Stimulated activated CD4-positive, alpha-beta T cell treated with anti-CD3 and anti-CD28 coated beads, Interleukin-12 subunit alpha, Interleukin-12 subunit beta, amount 100 ng/mL, for 24 hours (primary cell): Measurements from ENCODE around the gene NPW.
A peak's percentile ranks its signal among the peaks of the same experiment; 100 is the strongest.
"Not testable (repeated sequence)": the region's sequence is repeated elsewhere in the genome, so short reads cannot be mapped to it uniquely, and the experiment has no call there.

ENCODE experiments used
- DNase-seq, 2 experiments: peaks; one replicate each; pipeline ENCODE4 v3.0.0-alpha.2; 2020; ENCODE audit warnings: low read depth in 2 of 2

Gene NPW

DNA sequence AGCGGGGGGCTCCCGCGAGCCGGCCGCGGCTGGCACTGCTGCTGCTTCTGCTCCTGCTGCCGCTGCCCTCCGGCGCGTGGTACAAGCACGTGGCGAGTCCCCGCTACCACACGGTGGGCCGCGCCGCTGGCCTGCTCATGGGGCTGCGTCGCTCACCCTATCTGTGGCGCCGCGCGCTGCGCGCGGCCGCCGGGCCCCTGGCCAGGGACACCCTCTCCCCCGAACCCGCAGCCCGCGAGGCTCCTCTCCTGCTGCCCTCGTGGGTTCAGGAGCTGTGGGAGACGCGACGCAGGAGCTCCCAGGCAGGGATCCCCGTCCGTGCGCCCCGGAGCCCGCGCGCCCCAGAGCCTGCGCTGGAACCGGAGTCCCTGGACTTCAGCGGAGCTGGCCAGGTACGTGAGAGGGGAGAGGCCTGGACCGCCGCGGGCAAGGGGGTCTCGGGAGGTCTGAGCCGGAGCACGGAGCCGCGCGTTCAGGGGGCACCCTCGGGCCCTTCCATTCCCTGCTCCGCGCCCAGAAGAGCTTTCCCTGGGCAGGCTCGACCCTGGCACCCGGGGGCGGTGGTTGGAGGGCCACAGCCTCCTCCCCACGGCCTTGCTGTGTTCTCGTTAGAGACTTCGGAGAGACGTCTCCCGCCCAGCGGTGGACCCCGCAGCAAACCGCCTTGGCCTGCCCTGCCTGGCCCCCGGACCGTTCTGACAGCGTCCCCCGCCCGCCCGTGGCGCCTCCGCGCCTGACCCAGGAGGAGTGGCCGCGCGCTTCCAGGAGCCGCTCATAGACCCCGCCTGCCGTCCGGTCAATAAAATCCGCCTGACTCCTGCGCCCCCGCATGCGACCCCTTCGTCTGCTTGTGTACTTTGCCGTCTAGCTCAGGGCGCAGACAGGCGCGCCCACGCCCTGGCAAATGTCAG lies 591 bp downstream of the NPW start:
- DNase-seq = no peak

DNA sequence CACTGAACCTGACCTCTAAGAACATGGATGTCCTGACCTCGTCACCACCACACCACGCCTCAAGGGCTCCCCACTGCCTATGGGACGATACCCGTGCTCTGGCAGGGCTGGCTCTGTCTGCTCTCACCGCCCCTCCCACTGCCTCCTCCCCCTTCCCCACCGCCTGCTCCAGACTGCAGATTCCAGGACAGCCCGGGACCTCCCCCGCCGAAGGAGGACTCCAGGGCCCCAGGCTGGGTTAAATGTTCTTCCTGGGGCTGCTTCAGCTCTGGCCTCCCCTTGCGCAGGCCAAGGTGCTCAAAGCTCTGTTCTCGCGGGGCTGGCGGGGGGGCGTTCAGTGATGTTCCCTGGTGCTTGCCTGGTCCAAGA lies 3.1 kb downstream of the NPW start:
- DNase-seq = no peak

DNA sequence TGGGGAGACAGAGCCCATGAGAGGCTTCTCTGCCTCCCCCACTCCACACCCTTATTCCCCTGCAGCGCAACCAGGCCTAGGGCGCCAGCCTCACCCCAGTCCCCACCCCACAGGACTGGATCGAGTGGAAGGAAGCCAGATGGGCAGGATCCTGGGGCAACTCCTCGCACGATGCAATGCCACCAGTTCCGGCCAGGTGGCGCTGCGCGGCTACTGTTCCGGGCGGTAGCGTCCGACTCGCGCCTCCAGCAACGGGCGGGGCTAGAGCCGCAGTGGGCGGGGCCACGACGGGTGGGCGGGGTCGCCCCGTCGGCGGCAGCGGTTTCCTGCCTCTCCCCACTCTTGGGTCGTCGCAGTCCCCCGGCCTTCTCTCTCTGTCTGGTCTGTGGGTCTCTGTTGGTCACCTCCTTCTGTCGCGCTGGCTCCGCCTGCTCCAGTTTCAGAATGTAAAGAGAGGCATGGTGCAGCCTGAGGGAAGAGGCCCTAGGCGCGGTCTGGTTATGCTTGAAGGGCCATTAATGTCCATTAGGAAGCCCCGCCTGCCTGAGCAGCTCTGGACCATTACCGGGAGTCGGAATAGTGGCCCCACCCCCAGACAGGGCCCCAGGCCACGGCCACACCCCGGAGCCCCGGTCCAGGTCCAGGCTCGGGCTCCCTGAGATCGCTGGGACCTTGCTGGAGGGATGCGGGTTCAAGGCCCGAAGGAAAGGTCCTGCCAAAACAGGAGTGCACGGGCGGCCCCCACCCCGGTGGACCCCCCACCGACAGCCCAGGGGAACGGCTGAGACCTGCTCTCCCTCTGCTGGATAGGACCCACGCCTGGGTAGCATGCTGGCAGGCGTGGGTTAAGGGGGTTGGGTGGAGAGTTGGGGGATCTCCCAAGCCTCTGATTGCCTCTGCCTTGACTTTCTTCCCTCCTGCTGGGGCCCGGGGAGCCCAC lies 3.8 kb downstream of the NPW start:
- peak; percentile 88 to 95 for DNase-seq

DNA sequence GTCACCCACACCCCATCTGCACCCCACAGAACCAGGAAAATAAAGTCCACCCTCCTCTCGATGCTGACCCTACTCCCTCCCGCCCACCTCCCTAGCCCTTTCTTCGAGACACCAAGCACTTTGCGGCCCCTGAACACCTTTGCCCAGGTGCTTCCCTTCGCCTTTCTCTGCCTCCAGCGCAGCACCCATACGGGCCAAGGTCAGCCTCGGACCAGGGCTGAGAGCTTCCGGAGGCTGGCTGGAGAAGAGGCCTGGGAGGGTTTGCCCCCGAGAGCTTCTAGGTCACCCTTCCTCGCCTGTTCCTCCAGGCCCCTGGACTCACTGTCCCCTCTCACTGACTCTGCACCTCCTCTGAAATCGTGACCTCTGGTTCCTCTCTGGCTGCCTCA lies 4.4 kb downstream of the NPW start:
- DNase-seq = no peak

DNA sequence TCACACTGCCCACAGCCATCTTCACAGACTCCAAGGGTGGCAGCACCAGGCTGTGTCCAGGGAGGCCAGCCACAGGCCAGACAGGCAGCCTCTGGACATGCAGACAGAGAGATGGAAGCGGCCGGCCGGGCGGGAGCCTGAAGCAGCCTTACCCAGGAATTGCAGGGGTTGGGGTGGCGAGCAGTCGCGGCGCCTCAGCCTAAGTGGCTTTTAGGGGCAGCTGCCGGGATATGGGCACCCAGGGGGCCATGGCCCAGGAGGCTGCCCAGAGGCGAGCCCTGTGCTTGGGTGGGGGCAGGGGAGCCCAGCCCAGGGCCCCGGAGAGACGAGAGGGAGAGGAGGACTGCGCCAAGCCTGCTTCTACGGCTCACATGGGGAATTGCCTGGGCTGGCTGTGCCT lies 5.7 kb downstream of the NPW start:
- DNase-seq = no peak

DNA sequence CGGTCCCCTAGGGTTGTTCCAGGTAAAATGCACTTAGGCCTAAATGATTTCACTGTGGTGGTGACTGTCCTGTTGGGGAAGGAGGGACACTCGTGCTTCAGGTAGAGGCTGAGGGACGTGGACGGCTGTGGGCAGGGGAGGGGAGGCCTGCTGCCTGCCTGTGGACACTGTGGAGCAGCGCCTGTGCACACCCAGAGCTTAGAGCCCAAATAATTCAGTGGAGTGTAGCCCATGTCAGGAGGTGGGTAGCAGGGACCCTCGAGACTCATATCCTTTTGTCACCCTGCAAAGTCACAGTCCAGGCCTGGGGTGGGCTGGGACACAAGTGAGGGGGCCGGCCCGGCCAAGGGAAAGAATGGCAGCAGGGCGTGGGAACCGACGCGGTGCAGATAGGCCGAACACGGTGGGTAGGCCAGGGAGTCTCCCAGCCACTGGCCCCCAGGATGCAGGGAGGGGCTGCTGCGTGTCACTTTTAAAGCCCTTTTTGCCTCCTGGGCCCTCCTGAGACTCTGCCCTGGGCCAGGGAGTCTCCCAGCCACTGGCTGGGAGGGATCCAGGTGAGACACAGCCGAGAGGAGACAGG lies 6.4 kb downstream of the NPW start:
- DNase-seq = no peak

DNA sequence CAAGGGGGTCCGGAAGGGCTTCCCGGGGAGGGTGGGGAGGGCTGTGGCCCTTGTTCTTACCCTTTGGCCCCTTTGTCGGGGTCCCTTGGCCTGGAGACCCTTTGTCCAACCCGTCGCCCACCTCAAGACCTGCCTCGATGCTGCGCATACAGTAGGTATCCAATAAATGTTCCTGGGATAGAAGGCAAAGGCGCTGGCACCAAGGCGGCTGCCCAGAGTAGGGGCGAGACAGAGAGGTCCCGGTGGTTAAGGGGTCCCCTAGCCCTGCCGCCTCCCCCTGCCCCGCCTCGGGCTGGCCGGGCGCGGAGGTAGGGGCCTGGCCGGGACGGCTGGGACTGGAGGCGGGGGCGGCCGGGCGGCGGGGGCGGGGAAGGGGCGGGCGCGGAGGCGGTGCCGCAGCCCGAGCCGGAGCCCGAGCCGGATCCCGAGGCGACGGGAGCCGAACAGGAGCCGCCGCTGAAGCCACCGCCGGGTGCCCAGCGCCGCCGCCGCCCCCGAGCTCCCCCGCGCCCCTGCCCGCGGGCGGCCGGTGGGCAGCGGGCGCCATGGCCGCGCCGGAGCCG lies 7.0 kb downstream of the NPW start, which contains the start of gene NHERF2:
Gene NHERF2 (plus strand): TSS at position 442 of the 563 bp plus-strand sequence. CDS start 104 bp downstream, at position 546.
- no peak for DNase-seq

DNA sequence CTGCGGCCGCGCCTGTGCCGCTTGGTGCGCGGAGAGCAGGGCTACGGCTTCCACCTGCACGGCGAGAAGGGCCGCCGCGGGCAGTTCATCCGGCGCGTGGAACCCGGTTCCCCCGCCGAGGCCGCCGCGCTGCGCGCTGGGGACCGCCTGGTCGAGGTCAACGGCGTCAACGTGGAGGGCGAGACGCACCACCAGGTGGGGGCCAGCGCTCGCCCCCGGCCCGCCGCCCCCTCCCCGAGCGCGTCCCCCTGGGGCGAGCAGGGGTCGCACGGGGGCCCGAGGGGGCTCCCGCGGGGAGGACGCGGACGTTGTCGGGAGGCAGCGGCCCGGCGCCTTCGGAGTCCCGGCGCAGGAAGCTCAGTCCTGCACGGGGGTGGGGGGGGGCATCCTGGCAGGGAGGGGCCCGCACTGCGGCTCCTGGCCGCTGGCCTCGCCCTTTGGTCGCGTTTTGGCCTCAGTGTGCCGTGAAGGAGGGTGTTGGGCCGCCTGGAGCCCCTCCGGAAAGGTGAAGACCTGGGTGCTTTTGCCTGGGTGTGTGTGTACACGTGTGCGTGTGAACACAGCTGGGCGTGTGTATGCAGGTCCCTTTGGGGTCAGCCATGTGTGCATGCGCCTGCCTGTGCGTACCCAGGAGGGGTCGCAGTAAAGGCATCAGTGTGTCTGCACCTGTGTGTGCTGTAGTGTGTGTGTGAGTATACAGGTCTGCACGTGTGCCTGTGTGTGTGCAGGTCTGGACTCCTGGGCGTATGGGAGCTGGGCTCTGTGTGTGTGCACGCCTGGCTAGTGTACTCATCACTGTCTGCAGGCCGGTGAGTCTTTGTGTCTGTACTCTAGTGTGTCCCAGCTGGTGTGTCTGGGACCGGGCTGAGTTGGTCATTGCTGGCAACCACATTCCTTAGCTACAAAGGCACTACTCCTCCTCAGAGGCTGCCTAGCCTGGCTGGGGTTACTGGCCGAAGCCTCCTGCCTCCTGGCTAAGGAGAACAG lies 7.7 kb downstream of the NPW start:
- DNase-seq = no peak

DNA sequence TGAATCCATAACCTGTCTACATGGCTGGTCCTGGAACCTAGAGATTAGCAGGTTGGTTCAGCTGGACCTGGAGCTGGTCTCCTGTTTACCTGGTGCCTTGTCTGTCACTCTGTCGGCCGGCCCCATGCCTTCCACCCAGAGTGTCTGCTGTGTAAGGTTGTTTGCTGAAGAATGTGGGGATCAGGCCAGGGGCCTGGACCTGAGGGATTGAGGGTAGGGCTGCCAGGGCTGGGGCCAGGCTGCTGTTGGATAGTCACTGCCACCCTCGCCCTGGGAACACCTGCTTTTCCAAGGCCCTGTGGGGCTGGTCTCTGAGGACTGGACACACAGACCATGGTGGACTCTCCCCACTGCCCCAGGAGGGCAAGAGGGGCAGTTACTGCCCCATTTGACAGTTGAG lies 8.6 kb downstream of the NPW start:
- no peak for DNase-seq

DNA sequence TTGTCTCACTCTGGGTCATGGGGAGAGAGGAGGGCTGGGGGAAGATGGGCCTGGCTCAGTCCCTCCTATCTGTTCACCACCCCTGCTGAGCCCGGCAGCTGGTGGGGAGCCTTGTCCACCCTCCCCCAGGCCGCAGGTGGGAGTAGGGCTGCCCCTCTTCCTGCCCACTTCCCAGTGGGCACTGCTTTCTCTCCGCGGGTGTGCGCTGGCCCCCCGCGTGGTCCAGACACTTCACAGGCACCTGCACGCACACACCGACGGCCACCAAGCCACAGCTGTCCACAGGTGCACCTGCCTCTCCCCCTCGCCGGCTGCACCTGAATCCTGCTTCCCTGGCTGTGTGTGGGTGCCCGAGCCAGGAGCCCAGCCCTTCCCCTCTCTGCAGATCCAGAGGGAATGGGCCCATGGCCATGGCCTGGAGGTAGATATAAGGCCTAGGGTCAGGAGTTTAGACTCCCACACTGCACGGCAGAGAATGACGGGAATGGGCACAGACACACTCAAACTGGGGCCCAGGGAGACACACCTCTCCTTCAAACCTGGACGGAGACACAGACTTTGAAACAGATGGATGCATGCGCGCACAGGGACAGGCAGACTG lies 9.1 kb downstream of the NPW start:
- DNase-seq = no peak

DNA sequence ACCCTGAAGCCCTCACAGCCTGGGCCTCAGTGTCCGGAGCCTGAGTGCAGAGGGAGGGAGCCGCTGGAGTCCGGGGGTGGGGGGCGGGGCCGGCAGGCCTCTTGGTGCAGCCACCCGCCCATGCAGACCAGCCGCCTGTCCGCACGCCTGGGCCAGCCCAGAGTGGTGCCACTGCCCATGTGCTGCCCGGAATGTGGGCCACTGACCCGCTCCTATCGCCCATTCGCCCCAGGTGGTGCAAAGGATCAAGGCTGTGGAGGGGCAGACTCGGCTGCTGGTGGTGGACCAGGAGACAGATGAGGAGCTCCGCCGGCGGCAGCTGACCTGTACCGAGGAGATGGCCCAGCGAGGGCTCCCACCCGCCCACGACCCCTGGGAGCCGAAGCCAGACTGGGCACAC lies 9.8 kb downstream of the NPW start:
- no peak for DNase-seq

DNA sequence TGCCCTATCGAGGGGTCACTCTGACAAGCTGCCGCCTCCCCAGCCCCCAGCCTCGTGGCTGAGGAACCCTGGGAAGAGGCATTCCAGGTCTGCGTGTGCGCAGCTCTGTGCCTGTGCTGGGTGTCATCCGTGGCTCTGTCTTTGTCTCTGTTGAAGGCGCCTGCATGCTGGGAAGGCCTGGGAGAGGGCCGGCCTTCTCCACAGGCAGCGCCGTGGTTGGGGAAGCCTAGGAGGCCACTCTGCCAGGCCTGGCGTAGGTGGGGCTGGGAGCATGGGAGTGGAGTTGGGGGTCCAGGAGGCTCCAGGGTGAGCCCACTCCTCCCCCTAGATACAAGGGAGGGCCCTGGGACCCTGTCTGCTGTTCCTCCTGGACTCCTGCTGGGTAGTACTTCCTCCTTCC lies 10.5 kb downstream of the NPW start:
- no peak for DNase-seq

DNA sequence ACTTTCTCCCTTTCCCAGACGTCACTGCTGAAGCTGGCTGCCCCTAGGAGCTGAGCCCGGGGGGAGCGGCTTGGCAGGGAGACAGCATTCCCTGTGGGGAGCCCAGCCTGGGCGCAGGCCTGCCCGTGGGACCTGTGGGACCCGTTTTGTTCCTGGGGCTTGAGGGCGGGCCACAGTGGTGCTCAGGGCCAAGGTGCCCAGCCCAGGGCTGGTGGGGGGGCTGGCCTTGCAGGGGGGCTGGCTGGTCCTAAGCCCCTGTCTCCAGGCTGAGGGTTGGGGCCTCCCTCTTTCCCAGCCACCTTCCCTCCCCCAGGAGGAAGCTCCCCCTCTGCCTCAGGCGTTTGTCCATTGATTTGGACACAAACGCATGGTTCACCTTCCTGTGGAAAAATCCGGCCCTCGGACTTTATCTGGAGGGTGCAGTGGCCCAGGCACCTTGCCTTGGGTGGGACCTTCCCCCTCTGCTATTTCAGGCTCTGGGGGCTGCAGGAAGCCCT lies 11.5 kb downstream of the NPW start:
- no peak for DNase-seq

DNA sequence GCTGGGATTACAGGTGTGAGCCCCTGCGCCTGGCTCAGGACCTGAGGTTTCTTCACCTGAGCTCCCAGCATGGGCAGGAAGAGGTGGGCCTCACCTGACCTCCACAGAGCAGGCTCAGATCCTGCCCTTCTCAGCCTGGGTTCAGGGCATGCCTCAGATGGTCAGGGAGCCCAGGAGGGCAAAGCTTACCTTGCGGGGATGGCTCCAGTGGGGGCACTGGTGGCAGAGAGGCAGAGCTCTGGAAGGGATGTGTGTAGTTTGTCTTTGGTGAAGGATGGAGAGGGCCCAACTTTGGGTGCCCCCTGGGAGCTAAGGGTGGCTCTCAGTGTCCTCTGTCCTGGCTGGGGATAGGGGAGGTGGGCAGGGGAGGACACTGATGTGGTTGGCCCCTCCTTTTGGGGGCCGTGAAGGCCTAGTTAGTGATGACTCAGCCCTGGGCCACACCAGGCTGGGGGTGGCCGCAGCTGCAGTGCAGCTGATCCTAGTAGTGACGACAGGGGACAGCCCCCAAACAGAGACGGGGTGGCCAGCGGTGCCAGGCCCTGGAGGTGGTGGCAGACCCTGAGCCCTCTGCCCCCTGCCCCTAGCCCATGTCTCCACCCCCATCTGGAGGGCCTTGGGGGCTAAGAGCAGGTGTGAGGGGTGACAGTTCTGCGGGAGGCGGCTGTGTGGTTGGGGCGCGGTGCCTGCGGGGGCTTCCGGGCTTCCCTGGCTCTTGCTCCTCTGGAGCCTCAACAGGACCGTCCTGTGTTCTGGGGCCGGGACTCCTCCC lies 12.9 kb downstream of the NPW start:
- DNase-seq = no peak

DNA sequence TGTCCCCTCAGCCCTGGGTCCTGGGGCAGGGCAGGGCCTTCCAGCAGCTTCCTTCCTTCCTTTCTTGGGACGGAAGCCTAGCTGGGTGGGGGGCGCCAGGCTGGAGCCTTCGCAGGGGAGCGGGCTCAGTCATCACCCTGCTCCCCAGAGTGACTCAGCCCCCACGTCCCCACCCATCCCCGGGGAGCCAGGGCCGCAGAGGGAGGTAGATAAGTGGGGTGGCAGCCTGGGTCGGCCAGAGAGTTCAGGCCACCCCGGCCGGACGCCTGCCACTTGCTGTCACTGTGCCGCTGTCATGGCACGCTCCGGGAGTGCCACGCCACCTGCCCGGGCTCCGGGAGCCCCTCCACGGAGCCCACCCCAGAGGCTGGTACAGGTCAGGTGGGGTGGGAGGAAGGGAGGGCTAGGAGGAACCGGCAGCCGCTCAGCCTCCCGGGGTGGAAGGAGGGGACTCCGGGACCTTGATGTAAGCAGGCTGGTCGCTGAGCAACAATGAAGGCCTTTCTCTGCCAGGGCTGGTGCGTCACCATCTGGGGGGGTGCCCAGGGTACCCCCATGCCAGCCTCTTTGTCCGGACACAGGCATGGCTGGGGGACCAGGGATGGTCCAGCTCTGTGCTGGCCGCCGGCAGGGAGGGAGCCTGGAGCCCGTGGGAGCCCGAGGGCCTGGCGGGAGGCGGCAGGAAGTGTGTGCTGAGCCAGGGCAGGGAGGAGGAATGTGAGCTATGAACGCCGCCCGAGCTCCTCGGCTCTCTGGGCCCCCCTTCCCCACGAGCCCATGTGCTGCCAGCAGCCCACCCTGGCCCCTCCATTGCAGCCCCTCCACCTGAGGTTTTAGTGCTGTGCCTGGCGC lies 13.7 kb downstream of the NPW start:
- DNase-seq = no peak

DNA sequence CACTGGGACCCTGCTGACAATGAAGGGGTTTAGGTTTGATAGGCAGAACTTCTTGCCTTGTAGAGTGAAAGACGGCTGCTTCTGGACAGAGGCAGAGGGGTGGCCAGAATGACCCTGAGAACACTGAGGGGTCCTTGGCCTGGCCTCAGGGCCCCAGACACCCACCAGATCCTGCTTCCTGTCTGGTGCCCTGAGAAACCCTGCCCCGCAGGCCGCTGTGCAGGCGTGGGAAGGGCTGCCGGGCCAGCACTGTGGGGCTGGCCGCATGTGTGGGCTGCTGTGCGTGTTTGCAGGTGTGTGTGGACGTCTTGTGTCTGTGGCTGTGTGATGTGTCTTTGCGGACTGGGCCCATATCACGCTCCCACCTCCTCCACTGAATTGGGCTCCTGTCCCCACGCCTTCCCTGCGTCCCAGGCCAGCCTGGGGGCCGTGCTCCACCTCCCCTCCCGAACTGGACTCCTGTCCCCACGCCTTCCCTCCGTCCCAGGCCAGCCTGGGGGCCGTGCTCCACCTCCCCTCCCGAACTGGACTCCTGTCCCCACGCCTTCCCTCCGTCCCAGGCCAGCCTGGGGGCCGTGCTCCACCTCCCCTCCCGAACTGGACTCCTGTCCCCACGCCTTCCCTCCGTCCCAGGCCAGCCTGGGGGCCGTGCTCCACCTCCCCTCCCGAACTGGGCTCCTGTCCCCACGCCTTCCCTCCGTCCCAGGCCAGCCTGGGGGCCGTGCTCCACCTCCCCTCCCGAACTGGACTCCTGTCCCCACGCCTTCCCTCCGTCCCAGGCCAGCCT lies 14.5 kb downstream of the NPW start:
- not testable (repeated sequence) for DNase-seq

DNA sequence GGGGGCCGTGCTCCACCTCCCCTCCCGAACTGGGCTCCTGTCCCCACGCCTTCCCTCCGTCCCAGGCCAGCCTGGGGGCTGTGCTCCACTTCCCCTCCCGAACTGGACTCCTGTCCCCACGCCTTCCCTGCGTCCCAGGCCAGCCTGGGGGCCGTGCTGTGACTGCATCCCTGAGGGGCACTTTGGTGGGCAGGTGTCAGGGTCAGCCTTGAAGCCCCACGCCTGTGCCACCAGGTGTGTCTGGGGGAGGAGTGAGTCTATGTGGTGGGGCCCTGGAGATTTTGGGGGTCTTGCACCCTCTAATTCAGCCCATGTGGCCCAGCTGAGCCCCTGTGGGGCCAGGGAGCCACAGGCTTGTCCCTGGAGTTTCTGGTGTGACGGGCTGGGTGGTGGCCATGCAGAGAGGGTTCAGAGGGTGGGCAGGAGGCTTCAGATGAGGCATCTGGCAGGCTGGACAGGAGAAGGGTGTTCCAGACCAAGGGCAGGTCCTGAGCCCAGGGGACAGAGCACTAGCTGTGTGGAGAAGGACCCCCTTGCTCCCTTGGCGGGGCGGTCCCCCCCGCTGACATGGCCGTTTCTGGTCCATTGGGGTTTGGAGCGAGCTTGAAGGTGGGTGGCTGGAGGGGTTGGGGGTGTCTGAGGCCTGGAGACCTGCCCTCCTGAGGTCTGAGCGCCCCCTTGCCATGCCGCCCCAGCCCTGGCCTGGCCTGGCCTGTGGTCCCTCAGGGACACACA lies 15.3 kb downstream of the NPW start:
- no peak for DNase-seq
